SH-SY5Y (cell line): ENCODE results near the gene ADAMTS2.
A peak's percentile ranks its signal among the peaks of the same experiment; 100 is the strongest.

Source experiments
- GATA2 ChIP-seq: IDR thresholded peaks from 2 replicates; pipeline ENCODE4 v1.6.1; 2011; ENCODE audit warnings: mild to moderate bottlenecking, low read depth, low read length
- GATA3 ChIP-seq: IDR thresholded peaks from 2 replicates; pipeline ENCODE4 v1.6.1; 2011; ENCODE audit warnings: low read depth, mild to moderate bottlenecking, low read length, moderate library complexity

GRCh38 chr5:179142434-179143198 is 202.6 kb downstream of the ADAMTS2 start:
- peak; percentile 42; the same call in 1 of the 2 replicates for TF ChIP-seq GATA3
- TF ChIP-seq GATA2, result peak; percentile 82
